Neuronal stem cell (in vitro differentiated cells): ENCODE results near the gene SDF2L1.

Experiments
- DNase-seq: peaks from one replicate; pipeline ENCODE4 v3.0.0-alpha.2; 2013; ENCODE audit warnings: low spot score
- H2AFZ ChIP-seq: one replicate; pipeline ENCODE4 v1.6.1; 2013; ENCODE audit warnings: mild to moderate bottlenecking, low read length, inconsistent platforms
- H2AK5ac ChIP-seq: 2 replicates; pipeline ENCODE4 v1.6.1; 2013; ENCODE audit warnings: low read depth, mild to moderate bottlenecking, inconsistent platforms, low read length, moderate library complexity, mixed read lengths
- H2BK120ac ChIP-seq: 2 replicates; pipeline ENCODE4 v1.6.1; 2013; ENCODE audit warnings: low read depth, mild to moderate bottlenecking, inconsistent platforms, low read length, moderate library complexity, mixed read lengths
- H2BK12ac ChIP-seq: one replicate; pipeline ENCODE4 v1.6.1; 2013; ENCODE audit warnings: low read length, inconsistent platforms
- H2BK15ac ChIP-seq: 2 replicates; pipeline ENCODE4 v1.6.1; 2013; ENCODE audit warnings: mild to moderate bottlenecking, low read length, inconsistent platforms, mixed read lengths
- H2BK5ac ChIP-seq: one replicate; pipeline ENCODE4 v1.6.1; 2013; ENCODE audit warnings: inconsistent platforms, mild to moderate bottlenecking, low read length, moderate library complexity
- H3K14ac ChIP-seq: one replicate; pipeline ENCODE4 v1.6.1; 2013; ENCODE audit warnings: low read length, inconsistent platforms
- H3K18ac ChIP-seq: 2 replicates; pipeline ENCODE4 v1.6.1; 2013; ENCODE audit warnings: low read length, inconsistent platforms
- H3K23ac ChIP-seq: 2 replicates; pipeline ENCODE4 v1.6.1; 2013; ENCODE audit warnings: low read depth, mild to moderate bottlenecking, mixed read lengths, low read length, inconsistent platforms; ENCODE audit not compliant: poor library complexity
- H3K27ac ChIP-seq: replicated peaks from 3 replicates; pipeline ENCODE4 v1.5.1; 2013; ENCODE audit warnings: low read length, inconsistent platforms
- H3K27me3 ChIP-seq, 3 experiments: 2 replicates each; pipeline ENCODE4 v1.6.1; 2013; ENCODE audit warnings: low read length in 3 of 3, mild to moderate bottlenecking in 2 of 3, inconsistent platforms in 1 of 3, low read depth in 1 of 3, mixed read lengths in 1 of 3, moderate library complexity in 1 of 3; ENCODE audit not compliant: control insufficient read depth in 3 of 3, insufficient read depth in 3 of 3
- H3K36me3 ChIP-seq, 2 donors: replicated peaks in 1 of 2; 2 replicates each; pipeline ENCODE4 v1.6.1; 2013; ENCODE audit warnings: low read length in 2 of 2; ENCODE audit not compliant: control insufficient read depth in 2 of 2, insufficient read depth in 2 of 2
- H3K4ac ChIP-seq: 2 replicates; pipeline ENCODE4 v1.6.1; 2013; ENCODE audit warnings: inconsistent platforms, mild to moderate bottlenecking, low read length, moderate library complexity
- H3K4me1 ChIP-seq, 2 donors: 1 replicate in 1 of 2; 2 replicates in 1 of 2; pipeline ENCODE4 v1.6.1; 2013; ENCODE audit warnings: low read length in 2 of 2, low read depth in 1 of 2; ENCODE audit not compliant: control insufficient read depth in 2 of 2, insufficient read depth in 1 of 2
- H3K4me2 ChIP-seq: one replicate; pipeline ENCODE4 v1.6.1; 2013; ENCODE audit warnings: mild to moderate bottlenecking, low read length, inconsistent platforms; ENCODE audit not compliant: insufficient read depth, poor library complexity, severe bottlenecking
- H3K4me3 ChIP-seq, 2 donors: 2 replicates each; pipeline ENCODE4 v1.5.1; 2013; ENCODE audit warnings: low read length in 2 of 2, mild to moderate bottlenecking in 2 of 2, inconsistent platforms in 1 of 2, moderate library complexity in 1 of 2
- H3K79me1 ChIP-seq: one replicate; pipeline ENCODE4 v1.6.1; 2013; ENCODE audit warnings: low read depth, mild to moderate bottlenecking, inconsistent platforms, low read length, moderate library complexity
- H3K9ac ChIP-seq: one replicate; pipeline ENCODE4 v1.6.1; 2013; ENCODE audit warnings: mild to moderate bottlenecking, low read depth, low read length, inconsistent platforms; ENCODE audit not compliant: poor library complexity
- H3K9me3 ChIP-seq, 2 donors: replicated peaks in 1 of 2; 2 replicates each; pipeline versions ENCODE3 to v1.6.1; 2013; ENCODE audit warnings: low read length in 2 of 2, mild to moderate bottlenecking in 2 of 2, inconsistent platforms in 1 of 2, low read depth in 1 of 2, mixed read lengths in 1 of 2, moderate library complexity in 1 of 2; ENCODE audit not compliant: control insufficient read depth in 2 of 2, insufficient read depth in 1 of 2
- H4K8ac ChIP-seq: one replicate; pipeline ENCODE4 v1.6.1; 2013; ENCODE audit warnings: low read depth, mild to moderate bottlenecking, inconsistent platforms, low read length, moderate library complexity
- H4K91ac ChIP-seq: one replicate; pipeline ENCODE4 v1.6.1; 2013; ENCODE audit warnings: low read length, low read depth, mild to moderate bottlenecking, inconsistent platforms; ENCODE audit not compliant: poor library complexity
- WGBS, 2 donors: extraction: QIAGEN DNeasy Blood & Tissue Kit; methylation state at CpG; one replicate each; pipeline ENCODE4 v1.1.7; 2013; ENCODE audit warnings: missing lambda C conversion rate in 2 of 2, mixed read lengths in 1 of 2; ENCODE audit not compliant: insufficient read length in 2 of 2, insufficient replicate concordance in 1 of 2; ENCODE audit errors: extremely low coverage in 2 of 2; 5-methylcytosine and 5-hydroxymethylcytosine counted together

Gene SDF2L1

DNA sequence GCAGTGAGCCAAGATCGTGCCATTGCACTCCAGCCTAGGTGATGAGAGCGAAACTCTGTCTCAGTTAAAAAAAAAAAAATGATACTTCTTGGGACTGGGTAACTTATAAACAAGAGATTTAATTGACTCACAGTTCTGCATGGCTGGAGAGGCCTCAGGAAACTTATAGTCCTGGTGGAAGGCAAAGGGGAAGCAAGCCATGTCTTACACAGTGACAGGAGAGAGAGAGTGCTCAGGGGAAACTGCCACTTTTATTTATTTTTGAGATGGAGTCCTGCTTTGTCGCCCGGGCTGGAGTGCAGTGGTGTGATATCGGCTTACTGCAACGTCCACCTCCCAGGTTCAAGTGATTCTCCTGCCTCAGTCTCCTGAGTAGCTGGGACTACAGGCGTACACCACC, 8.2 kb downstream of the SDF2L1 start:
- H3K9ac ChIP-seq = no peak overlapping the region
- no peak overlapping the region for H4K8ac ChIP-seq
- H2AFZ ChIP-seq = no peak overlapping the region
- WGBS, 2 donors = no CpG with 5 or more reads among the region's 7 CpGs
- H3K9me3 ChIP-seq = no peaks in the 10 kb centered on the region
- DNase-seq = no peak
- no peak overlapping the region for H2BK5ac ChIP-seq
- H3K27ac ChIP-seq = no peak overlapping the region
- H3K4me3 ChIP-seq = peak overlapping the region in 1 of 2 donors; percentile 98
- no peaks in the 10 kb centered on the region for H3K27me3 ChIP-seq
- no peak overlapping the region for H3K4ac ChIP-seq
- no peak overlapping the region for H4K91ac ChIP-seq
- peaks cover 20% of the 10 kb centered on the region for H3K79me1 ChIP-seq
- no peak overlapping the region for H2AK5ac ChIP-seq
- H3K36me3 ChIP-seq = peaks cover 27 to 53% of the 10 kb centered on the region in 2 donors
- no peak overlapping the region for H2BK15ac ChIP-seq
- no peak overlapping the region for H2BK120ac ChIP-seq
- H3K18ac ChIP-seq = no peak overlapping the region
- H3K23ac ChIP-seq = no peak overlapping the region
- no peak overlapping the region for H2BK12ac ChIP-seq
- peak overlapping the region; percentile 80 for H3K4me2 ChIP-seq
- no peak overlapping the region for H3K14ac ChIP-seq
- H3K4me1 ChIP-seq = peaks cover 22 to 28% of the 10 kb centered on the region in 2 donors

- DNase-seq = no peak
- Histone ChIP-seq H3K27ac (peak overlapping the region; percentile 98), H2BK15ac (peak overlapping the region; percentile 90), H4K91ac (peak overlapping the region; percentile 40), H3K4me2 (peak overlapping the region; percentile 80), H2BK5ac (peak overlapping the region; percentile 100), H2AK5ac (peak overlapping the region; percentile 85), H3K4ac (peak overlapping the region; percentile 42), H3K4me3 (peak overlapping the region; percentile 83 to 98), H3K23ac (peak overlapping the region; percentile 100), H3K27me3 (no peaks in the 10 kb centered on the region), H4K8ac (no peak overlapping the region), H3K36me3 (peaks cover 29 to 54% of the 10 kb centered on the region in 2 donors), H3K14ac (no peak overlapping the region), H2BK120ac (peak overlapping the region; percentile 96), H2BK12ac (no peak overlapping the region), H3K9me3 (no peaks in the 10 kb centered on the region), H3K4me1 (peaks cover 22 to 28% of the 10 kb centered on the region in 2 donors), H3K79me1 (peaks cover 20% of the 10 kb centered on the region), H3K9ac (peak overlapping the region; percentile 82), H2AFZ (peak overlapping the region; percentile 91), H3K18ac (peak overlapping the region; percentile 94)
- no CpG with 5 or more reads among the region's 6 CpGs for WGBS, 2 donors
These were observed 8.9 kb downstream of the SDF2L1 start for GRCh38 chr22:21650823-21651520.

DNA sequence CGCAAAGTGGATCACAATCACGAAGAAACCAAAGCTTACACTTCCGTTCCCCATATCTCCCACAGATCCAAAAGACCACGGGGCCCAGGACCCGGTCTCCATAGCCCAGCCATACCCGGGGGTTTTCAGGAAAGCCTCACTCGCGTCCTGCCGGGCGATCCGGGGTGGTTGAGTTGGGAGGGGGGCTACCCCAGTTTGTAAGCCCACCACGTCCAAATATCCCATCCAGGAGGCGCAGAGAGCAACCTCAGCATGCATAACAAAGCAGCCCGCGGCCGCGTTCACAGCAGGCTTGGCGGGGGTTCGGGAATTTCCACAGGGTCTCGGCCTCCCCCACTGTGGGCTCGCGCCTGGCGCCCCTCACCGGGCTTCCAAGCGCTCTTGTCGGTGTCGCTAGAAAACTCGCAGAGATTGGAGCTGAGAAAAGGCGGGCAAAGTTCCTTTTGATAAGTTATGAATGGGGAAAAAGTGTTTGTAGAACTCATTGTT, 9.5 kb downstream of the SDF2L1 start:
- peak overlapping the region; percentile 40 for H4K91ac ChIP-seq
- peak overlapping the region; percentile 91 for H2AFZ ChIP-seq
- H2BK12ac ChIP-seq = no peak overlapping the region
- peak overlapping the region; percentile 98 for H3K27ac ChIP-seq
- peak overlapping the region; percentile 87 for H4K8ac ChIP-seq
- H3K14ac ChIP-seq = peak overlapping the region; percentile 92
- peaks cover 22 to 31% of the 10 kb centered on the region in 2 donors for H3K4me1 ChIP-seq
- no peaks in the 10 kb centered on the region for H3K27me3 ChIP-seq
- peak overlapping the region; percentile 80 for H3K4me2 ChIP-seq
- no peaks in the 10 kb centered on the region for H3K9me3 ChIP-seq
- peaks cover 27 to 54% of the 10 kb centered on the region in 2 donors for H3K36me3 ChIP-seq
- H3K4me3 ChIP-seq = peak overlapping the region; percentile 83 to 98
- H2BK5ac ChIP-seq = peak overlapping the region; percentile 100
- DNase-seq = peak; percentile 68
- no CpG with 5 or more reads among the region's 29 CpGs for WGBS, 2 donors
- peak overlapping the region; percentile 96 for H2BK120ac ChIP-seq
- H2BK15ac ChIP-seq = peak overlapping the region; percentile 90
- H3K9ac ChIP-seq = peak overlapping the region; percentile 82
- H3K79me1 ChIP-seq = peaks cover 18% of the 10 kb centered on the region
- H3K23ac ChIP-seq = peak overlapping the region; percentile 100
- peak overlapping the region; percentile 94 for H3K18ac ChIP-seq
- H3K4ac ChIP-seq = peak overlapping the region; percentile 42
- peak overlapping the region; percentile 85 for H2AK5ac ChIP-seq

DNA sequence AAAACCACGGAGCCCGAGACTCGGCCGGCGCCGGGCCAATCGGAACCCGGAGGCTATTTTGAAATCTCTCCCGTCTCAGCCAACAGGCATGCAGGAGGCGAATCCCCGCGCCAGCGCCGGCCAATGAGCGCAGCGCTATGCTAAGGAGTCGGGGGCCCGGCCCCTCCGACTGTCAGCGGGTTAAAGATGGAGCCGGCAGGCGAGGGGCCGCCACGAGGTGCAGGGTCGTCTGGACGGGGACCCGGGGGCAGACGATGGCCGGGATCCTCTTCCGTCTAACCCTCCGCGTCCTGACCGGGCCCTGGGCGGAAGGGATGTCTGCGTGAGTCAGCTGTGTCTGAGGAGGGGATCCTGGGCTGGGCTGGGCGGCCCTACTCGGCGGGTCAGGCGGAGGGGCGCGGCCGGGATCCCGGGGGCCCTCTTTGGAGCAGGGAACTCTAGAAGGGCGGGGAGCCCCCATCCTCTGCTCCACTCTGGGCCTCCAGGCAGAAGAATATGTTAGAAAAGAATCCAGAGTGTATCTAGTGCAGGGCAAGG, 10.0 kb downstream of the SDF2L1 start:
- H3K23ac ChIP-seq = peak overlapping the region; percentile 100

More for the DNA sequence above, 10.0 kb downstream of the SDF2L1 start:
- Histone ChIP-seq H4K8ac (no peak overlapping the region), H3K4me1 (peaks cover 25 to 33% of the 10 kb centered on the region in 2 donors), H3K9me3 (no peaks in the 10 kb centered on the region), H3K27ac (peak overlapping the region; percentile 98), H3K27me3 (no peaks in the 10 kb centered on the region), H3K79me1 (peaks cover 18% of the 10 kb centered on the region), H3K4me2 (peak overlapping the region; percentile 80), H3K18ac (peak overlapping the region; percentile 100), H3K4me3 (peak overlapping the region; percentile 97 to 98), H3K36me3 (peaks cover 29 to 55% of the 10 kb centered on the region in 2 donors), H3K9ac (peak overlapping the region; percentile 100), H3K4ac (peak overlapping the region; percentile 99), H2AFZ (peak overlapping the region; percentile 91), H2BK120ac (peak overlapping the region; percentile 99), H2AK5ac (peak overlapping the region; percentile 100), H2BK12ac (peak overlapping the region; percentile 100), H2BK5ac (peak overlapping the region; percentile 100), H4K91ac (peak overlapping the region; percentile 99), H3K14ac (peak overlapping the region; percentile 95), H2BK15ac (peak overlapping the region; percentile 97)
- no CpG with 5 or more reads among the region's 44 CpGs for WGBS, 2 donors
- peak; percentile 91 for DNase-seq
